Measurements from ENCODE around the gene EIPR1. TPM values are rescaled to one million over a fixed set of nuclear protein-coding genes. Genes with fewer than 3 reads are reported as not detected.

EIPR1 gene
- total and polyA plus RNA-seq, 9 donors, result 6.6 to 16.6 (median 8.9) TPM

DNA sequence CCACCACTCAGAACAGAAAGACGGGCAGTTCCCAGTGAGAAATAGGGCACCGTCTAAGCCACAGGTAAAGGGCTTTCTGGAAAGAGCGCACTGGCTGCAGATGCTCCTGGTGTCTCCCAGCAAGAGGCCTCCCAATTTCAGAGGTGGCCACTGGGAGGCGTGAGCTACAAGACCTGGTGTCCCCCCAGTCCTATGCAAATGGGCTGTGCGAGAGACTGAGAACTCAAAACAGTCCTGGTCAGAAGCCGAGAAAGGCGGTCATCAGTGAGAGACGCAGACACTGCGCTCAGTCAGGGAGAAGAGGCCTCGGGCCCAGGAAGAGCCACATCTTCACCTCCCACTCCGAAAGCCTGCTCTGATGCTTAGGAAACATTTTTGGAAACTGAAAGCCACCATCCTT lies 179.5 kb downstream of the EIPR1 start:
- no peak overlapping the region for H3K27ac ChIP-seq
- no peaks in the 10 kb centered on the region for H3K27me3 ChIP-seq
- H3K4me3 ChIP-seq, result no peak overlapping the region
- no peaks in the 10 kb centered on the region for H3K36me3 ChIP-seq
- WGBS, 3 donors, result 95 to 97% (median 96%) methylated on average over 11 of the region's 11 CpGs
- H3K4me1 ChIP-seq (ENCODE audit: insufficient read depth), result peaks cover 2% of the 10 kb centered on the region
- no peaks in the 10 kb centered on the region for H3K9me3 ChIP-seq
- TF ChIP-seq, protein P1, sequence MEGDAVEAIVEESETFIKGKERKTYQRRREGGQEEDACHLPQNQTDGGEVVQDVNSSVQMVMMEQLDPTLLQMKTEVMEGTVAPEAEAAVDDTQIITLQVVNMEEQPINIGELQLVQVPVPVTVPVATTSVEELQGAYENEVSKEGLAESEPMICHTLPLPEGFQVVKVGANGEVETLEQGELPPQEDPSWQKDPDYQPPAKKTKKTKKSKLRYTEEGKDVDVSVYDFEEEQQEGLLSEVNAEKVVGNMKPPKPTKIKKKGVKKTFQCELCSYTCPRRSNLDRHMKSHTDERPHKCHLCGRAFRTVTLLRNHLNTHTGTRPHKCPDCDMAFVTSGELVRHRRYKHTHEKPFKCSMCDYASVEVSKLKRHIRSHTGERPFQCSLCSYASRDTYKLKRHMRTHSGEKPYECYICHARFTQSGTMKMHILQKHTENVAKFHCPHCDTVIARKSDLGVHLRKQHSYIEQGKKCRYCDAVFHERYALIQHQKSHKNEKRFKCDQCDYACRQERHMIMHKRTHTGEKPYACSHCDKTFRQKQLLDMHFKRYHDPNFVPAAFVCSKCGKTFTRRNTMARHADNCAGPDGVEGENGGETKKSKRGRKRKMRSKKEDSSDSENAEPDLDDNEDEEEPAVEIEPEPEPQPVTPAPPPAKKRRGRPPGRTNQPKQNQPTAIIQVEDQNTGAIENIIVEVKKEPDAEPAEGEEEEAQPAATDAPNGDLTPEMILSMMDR (IDR thresholded peaks at IDR 0.05), result no peak
- TF ChIP-seq POLR2A (IDR thresholded peaks at IDR 0.05), result no peak
- intact Hi-C loops (cut with DNase I), result no loop called here
- no peak for DNase-seq

DNA sequence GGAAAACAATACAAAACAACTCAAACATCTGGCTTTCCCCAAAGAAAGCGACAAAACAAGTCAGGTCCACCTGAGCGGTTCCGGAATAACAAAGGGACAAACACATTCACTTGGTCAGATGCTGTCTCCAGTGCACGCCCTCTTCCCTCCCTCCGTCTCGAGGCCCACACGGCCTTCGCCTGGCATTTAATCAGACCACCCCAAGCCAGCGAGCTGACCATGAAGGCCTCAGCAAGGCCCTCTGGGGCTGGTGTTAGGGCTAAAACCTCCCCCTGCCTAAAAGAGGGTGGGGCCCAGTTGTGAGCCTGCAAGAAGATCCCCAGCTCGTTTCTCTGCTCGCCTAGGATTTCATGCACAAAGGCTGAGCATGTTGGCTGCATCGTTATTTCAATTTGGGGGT lies 180.3 kb downstream of the EIPR1 start:
- Histone ChIP-seq H3K27me3 (no peaks in the 10 kb centered on the region), H3K36me3 (no peaks in the 10 kb centered on the region), H3K4me3 (no peak overlapping the region), H3K27ac (no peak overlapping the region), H3K9me3 (no peaks in the 10 kb centered on the region), H3K4me1 (ENCODE audit: insufficient read depth) (peaks cover 5% of the 10 kb centered on the region)
- no peak for TF ChIP-seq EP300 (IDR thresholded peaks at IDR 0.05)
- TF ChIP-seq POLR2A (IDR thresholded peaks at IDR 0.05), result no peak
- TF ChIP-seq, protein P1 (IDR thresholded peaks at IDR 0.05), result no peak
- 60 to 89% (median 62%) methylated on average over 12 of the region's 12 CpGs for WGBS, 3 donors
- intact Hi-C loops (cut with DNase I), result no loop called here
- no peak for DNase-seq

DNA sequence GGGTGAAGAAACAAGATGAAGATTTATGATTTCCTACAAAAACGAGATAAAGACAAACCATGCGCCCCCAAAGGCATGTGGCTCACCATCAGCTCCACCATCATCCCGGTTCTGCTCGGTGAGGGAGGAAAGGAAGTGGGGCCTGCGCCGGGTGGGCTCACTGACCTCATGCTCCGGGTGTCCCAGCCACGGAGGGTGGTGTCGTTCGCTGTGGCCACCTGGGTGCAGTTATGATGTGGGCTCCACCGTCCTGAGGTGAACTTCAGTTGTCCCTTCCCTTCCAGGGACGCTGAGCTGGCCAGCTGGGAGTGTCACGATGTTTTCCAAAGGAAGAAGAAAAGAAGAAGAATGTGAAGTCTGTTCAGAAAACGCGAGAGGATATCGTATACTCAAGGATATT lies 180.9 kb downstream of the EIPR1 start:
- no peak overlapping the region for H3K4me3 ChIP-seq
- no peaks in the 10 kb centered on the region for H3K27me3 ChIP-seq
- H3K27ac ChIP-seq, result no peak overlapping the region
- 79 to 85% (median 84%) methylated on average over 16 of the region's 16 CpGs for WGBS, 3 donors
- H3K9me3 ChIP-seq, result no peaks in the 10 kb centered on the region
- intact Hi-C loops (cut with DNase I), result no loop called here
- peaks cover 5% of the 10 kb centered on the region for H3K4me1 ChIP-seq (ENCODE audit: insufficient read depth)
- no peak for DNase-seq
- no peaks in the 10 kb centered on the region for H3K36me3 ChIP-seq
- TF ChIP-seq EP300 (IDR thresholded peaks at IDR 0.05), result no peak
- TF ChIP-seq, protein P1 (IDR thresholded peaks at IDR 0.05), result no peak
- no peak for TF ChIP-seq POLR2A (IDR thresholded peaks at IDR 0.05)

DNA sequence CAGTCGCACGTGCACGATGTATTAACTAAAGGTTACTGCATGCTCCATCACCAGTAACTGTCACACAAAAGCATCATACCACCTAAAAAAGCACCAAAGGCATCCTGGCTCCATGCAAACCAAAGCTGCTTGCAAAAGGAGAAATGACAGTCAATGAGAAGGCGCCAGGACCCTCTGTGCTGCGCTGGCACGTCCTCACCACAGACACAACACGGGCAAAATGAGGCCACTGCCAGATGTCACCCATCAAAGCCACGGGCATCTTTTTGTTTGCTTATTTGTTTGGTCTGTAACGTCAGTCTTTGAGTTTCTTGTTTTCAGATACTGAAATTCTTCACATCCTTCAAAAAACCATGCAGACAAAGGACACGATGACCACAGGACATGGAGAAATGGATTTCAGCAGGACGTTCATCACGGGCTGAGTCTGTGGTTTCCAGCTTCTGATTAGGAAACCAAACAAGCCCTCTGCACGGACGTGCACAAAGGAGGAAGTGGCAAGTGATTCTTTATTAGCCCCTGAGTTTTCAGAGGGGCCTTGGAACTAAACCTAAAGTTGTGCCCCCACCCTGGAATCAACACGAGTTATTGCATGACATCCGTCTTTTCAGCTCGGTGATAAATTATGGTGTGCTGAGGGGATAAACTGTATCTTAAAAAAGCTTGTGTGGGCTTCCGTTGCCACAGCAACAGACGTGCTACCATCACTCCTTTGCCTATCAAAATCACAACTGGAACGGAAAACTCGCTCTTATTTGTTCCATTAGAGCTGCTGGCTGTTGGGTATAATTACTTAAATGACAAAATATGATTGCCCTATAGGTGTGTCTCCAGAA lies 181.8 kb downstream of the EIPR1 start:
- Histone ChIP-seq H3K9me3 (no peaks in the 10 kb centered on the region), H3K27me3 (no peaks in the 10 kb centered on the region), H3K4me3 (no peak overlapping the region), H3K36me3 (no peaks in the 10 kb centered on the region), H3K4me1 (ENCODE audit: insufficient read depth) (peaks cover 5% of the 10 kb centered on the region), H3K27ac (no peak overlapping the region)
- TF ChIP-seq POLR2A (IDR thresholded peaks at IDR 0.05), result no peak
- DNase-seq, result no peak
- 76 to 85% (median 79%) methylated on average over 21 of the region's 21 CpGs for WGBS, 3 donors
- intact Hi-C loops (cut with DNase I), result no loop called here

DNA sequence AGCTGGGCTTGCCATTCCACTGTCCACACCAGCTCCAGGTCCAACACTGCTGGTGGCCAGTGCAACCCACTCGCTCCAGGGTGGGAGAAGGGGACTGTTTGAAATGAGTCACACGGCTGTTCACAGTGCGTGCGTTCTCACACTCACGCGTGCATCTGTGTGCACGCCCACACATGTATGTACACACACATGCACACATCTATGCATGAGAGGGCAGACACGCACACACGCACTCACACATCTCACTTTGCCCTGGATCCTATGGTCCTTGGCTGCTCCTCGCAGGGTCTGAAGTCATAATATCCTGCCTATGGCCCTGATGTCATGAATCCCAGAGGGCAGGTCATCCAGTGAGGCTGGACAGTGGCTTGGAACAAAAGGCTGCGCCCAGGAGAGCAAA lies 182.8 kb downstream of the EIPR1 start:
- Histone ChIP-seq H3K4me1 (ENCODE audit: insufficient read depth) (peaks cover 5% of the 10 kb centered on the region), H3K9me3 (no peaks in the 10 kb centered on the region), H3K36me3 (no peaks in the 10 kb centered on the region), H3K27ac (no peak overlapping the region), H3K27me3 (no peaks in the 10 kb centered on the region), H3K4me3 (no peak overlapping the region)
- DNase-seq, result no peak
- WGBS, 3 donors, result 97 to 98% (median 98%) methylated on average over 11 of the region's 11 CpGs
- TF ChIP-seq EP300 (IDR thresholded peaks at IDR 0.05) (no peak), POLR2A (IDR thresholded peaks at IDR 0.05) (no peak)
- TF ChIP-seq, protein P1 (IDR thresholded peaks at IDR 0.05), result no peak
- intact Hi-C loops (cut with DNase I), result no loop called here

Measured in ovary (tissue), 9 donors.